Heart right ventricle (tissue), 16 donors: ENCODE data around the gene PTK7. TPM values are rescaled to one million over a fixed set of nuclear protein-coding genes. Genes with fewer than 3 reads are reported as not detected.

Experiments
- ATAC-seq, 8 donors: fragments of 200-7000 bp; cut with Tn5 transposase; one replicate each; pipeline ENCODE4 v1.9.1; 2020; ENCODE audit warnings: mild to moderate bottlenecking in 8 of 8, moderate library complexity in 8 of 8, moderate number of reproducible peaks in 1 of 8
- DNase-seq, 2 donors: peaks; one replicate each; pipeline ENCODE4 v3.0.0-alpha.2; 2020
- H3K27ac ChIP-seq, 10 donors: fragments of 200-600 bp; sonication (generic) in 2 of 10; one replicate each; pipeline versions ENCODE4 v1.5.0 to v1.8.0; 2020 to 2022; ENCODE audit warnings: mild to moderate bottlenecking in 3 of 10
- H3K27me3 ChIP-seq, 7 donors: fragments of 200-600 bp; one replicate each; pipeline ENCODE4 v1.8.0; 2021 to 2022; ENCODE audit warnings: mild to moderate bottlenecking in 2 of 7
- H3K36me3 ChIP-seq, 9 donors: fragments of 200-600 bp; sonication (generic) in 1 of 9; one replicate each; pipeline versions ENCODE4 v1.5.0 to v1.8.0; 2020 to 2022; ENCODE audit warnings: mild to moderate bottlenecking in 2 of 9
- H3K4me1 ChIP-seq, 9 donors: fragments of 200-600 bp; sonication (generic) in 1 of 9; one replicate each; pipeline versions ENCODE4 v1.5.0 to v1.8.0; 2020 to 2022; ENCODE audit warnings: mild to moderate bottlenecking in 4 of 9
- H3K4me3 ChIP-seq, 10 donors: fragments of 200-600 bp; sonication (generic) in 2 of 10; one replicate each; pipeline versions ENCODE4 v1.5.0 to v1.8.0; 2020 to 2022; ENCODE audit warnings: mild to moderate bottlenecking in 7 of 10, moderate library complexity in 2 of 10
- H3K9me3 ChIP-seq, 11 donors: fragments of 200-600 bp in 10 of 11; sonication (generic) in 2 of 11; one replicate each; pipeline versions ENCODE4 v1.5.0 to v1.8.0; 2013 to 2022; ENCODE audit warnings: mild to moderate bottlenecking in 2 of 11, control low read depth in 1 of 11, moderate library complexity in 1 of 11
- WGBS, 2 donors: extraction: QIAGEN DNeasy Blood & Tissue Kit; methylation state at CpG; one replicate each; pipeline ENCODE4 v1.1.7; 2013; ENCODE audit warnings: inconsistent platforms in 1 of 2; 5-methylcytosine and 5-hydroxymethylcytosine counted together
- intact Hi-C, 10 donors: fragments of 100-400 bp; cut with DNase I; formaldehyde crosslinking; loops; one replicate each; pipeline versions ENCODE4 v1.11.1 to v1.14.2; 2022
- polyA plus RNA-seq, 2 donors: library from polyadenylated mRNA; stranded (reverse); fragments of 200-250 nt; gene quantifications; one replicate each; pipeline ENCODE4 v1.2.3, GENCODE V29; 2013
- total RNA-seq, 10 donors: library from RNA; stranded (reverse); fragmentation: NEBNext Ultra II Directional in 3 of 10; extraction: Animal tissue kit (Norgen Biotek cat#: 25700) in 3 of 10; gene quantifications; one replicate each; pipeline versions ENCODE4 v1.2.1 to v1.2.4, GENCODE V29; 2021 to 2023
- TF ChIP-seq, protein P1 (sequence below), 9 donors: fragments of 200-600 bp; sonication (generic) in 2 of 9; IDR thresholded peaks; one replicate each; pipeline versions ENCODE4 v1.5.0 to v1.8.0; 2021 to 2022; ENCODE audit warnings: antibody characterized with exemption in 9 of 9, mild to moderate bottlenecking in 5 of 9, moderate library complexity in 1 of 9
- donor health status: Arrhythmogenic right ventricular cardiomyopathy.
- donor health status: ischemic (EF 13 %, LVEDD 7.1; RV severe dilation, severe dysfunction).
- donor health status: healthy with polysubstance abuse.
- donor health status: DM: no; HTN: yes; CAD: no.
- donor health status: DM: no; HTN: no; CAD: no.
- donor health status: ischemic (EF 25% LVEDD 6.9; RV normal size, moderate dysfunction).
- donor health status: ischemic (EF 25% LVEDD 5.7; RV mildly dilated, moderate dysfunction).
- donor health status: healthy.
- donor health status: DM: yes; HTN: yes; CAD: no.
- donor health status: Ischemic cardiomyopathy.
- donor health status: ischemic (EF 35%, LVEDD 5.7; RV mildly dilated, moderate dysfunction).
- donor health status: nonischemic (EF 11% LVEDD 7.7; RV severe dilation, severe dysfunction).
- donor health status: DM: yes; HTN: yes; CAD: no.
- donor health status: PGD.
- donor health status: ischemic (EF 29% LVEDD 5.4; RV normal size, mild dysfunction).
- donor health status: nonischemic (EF 23%, LVEDD 6.1; RV moderate dilation, normal function).

The PTK7 gene
- total and polyA plus RNA-seq, 12 donors = 0.80 to 6.3 (median 2.2) TPM

DNA sequence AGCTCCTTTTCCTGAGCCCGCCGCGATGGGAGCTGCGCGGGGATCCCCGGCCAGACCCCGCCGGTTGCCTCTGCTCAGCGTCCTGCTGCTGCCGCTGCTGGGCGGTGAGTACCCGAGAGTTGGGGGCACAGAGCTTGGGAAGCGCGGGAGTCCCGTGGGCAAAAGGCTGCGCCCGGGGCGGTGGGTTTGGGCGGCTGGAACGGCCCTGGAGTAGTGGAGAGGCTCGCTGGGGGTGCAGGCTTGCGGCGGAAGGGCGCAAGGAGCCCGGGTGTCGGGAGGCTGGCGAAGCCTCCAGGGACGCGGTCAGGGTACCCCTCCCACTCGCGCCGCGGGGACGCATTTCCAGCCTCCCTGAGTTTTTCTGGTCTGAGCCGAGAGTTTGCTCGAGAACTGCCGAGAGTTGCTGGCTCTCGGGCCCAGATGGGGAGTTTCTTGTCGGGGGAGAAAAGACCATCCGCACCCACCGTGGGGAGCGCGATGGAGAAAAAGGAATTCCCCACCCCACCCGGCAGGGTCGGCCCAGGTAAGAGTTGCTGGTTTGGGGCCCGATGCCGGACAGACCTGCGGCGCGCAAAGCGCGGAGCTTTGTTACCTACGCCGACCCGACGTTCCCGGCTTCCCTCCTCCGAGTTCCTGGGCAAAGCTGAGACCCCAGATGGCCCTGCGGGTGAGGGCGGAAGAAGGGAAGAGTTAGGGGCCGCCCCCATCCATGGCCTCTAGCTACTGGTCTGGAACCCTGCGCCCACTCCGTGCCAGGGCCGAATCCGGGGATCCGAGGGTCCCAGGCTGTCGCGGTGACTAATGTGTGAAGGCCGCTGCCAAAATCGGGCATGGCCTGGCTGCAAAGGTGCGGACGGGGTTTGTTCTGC is 584 bp downstream of the PTK7 start:
- TF ChIP-seq, protein P1, sequence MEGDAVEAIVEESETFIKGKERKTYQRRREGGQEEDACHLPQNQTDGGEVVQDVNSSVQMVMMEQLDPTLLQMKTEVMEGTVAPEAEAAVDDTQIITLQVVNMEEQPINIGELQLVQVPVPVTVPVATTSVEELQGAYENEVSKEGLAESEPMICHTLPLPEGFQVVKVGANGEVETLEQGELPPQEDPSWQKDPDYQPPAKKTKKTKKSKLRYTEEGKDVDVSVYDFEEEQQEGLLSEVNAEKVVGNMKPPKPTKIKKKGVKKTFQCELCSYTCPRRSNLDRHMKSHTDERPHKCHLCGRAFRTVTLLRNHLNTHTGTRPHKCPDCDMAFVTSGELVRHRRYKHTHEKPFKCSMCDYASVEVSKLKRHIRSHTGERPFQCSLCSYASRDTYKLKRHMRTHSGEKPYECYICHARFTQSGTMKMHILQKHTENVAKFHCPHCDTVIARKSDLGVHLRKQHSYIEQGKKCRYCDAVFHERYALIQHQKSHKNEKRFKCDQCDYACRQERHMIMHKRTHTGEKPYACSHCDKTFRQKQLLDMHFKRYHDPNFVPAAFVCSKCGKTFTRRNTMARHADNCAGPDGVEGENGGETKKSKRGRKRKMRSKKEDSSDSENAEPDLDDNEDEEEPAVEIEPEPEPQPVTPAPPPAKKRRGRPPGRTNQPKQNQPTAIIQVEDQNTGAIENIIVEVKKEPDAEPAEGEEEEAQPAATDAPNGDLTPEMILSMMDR (IDR thresholded peaks at IDR 0.05) = no peak
- intact Hi-C loops = loop anchor here in 2 of 10 donors (5.0 to 10.0 kb wide), 2 partner anchors 58 to 494 kb away; no protein-coding TSS in a partner anchor
- peak in 5 of 8 donors; percentile 13 to 41 (median 28) for ATAC-seq

DNA sequence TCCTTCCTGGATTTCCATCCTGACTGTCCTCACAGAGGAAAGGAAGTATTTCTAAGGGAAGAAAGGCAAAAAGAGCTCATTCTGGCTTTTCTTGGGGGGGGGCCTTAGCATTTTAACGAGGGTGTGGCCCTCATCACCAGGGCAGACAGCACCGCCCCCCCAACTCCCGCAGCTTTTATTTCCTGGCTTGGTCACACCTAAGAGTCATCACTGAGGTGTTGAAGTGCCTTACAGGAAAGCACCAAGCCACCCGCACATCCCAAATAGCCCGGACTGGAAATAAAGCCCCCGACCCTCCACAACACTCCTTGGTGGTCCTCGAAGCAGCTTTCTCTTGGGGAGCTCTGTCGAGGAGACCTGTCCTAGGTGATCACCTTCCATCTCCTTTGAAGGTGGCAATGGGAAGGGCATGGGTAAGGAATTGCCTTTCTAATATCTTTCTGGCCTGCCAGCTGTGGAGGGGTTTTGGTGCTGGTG is 1.3 kb downstream of the PTK7 start:
- Histone ChIP-seq H3K4me1 (peaks cover 3 to 18% (median 10%) of the 10 kb centered on the region in 9 donors), H3K4me3 (peak overlapping the region in 8 of 10 donors; percentile 28 to 82 (median 60)), H3K9me3 (no peaks in the 10 kb centered on the region), H3K36me3 (peaks cover 0 to 27% (median 13%) of the 10 kb centered on the region in 9 donors), H3K27me3 (peaks cover 0 to 18% (median 15%) of the 10 kb centered on the region in 7 donors), H3K27ac (no peak overlapping the region)
- DNase-seq = no peak
- intact Hi-C loops = loop anchor here in 2 of 10 donors (5.0 to 10.0 kb wide), 2 partner anchors 57 to 495 kb away; no protein-coding TSS in a partner anchor
- TF ChIP-seq, protein P1 (IDR thresholded peaks at IDR 0.05) = no peak
- no peak for ATAC-seq
- WGBS, 2 donors = 40 to 45% methylated on average over 8 of the region's 8 CpGs

More for the DNA sequence above, 584 bp downstream of the PTK7 start:
- Histone ChIP-seq H3K27me3 (peaks cover 0 to 18% (median 15%) of the 10 kb centered on the region in 7 donors), H3K36me3 (peaks cover 0 to 34% (median 18%) of the 10 kb centered on the region in 9 donors), H3K4me1 (peaks cover 3 to 18% (median 10%) of the 10 kb centered on the region in 9 donors), H3K4me3 (peak overlapping the region; percentile 28 to 82 (median 58)), H3K27ac (peak overlapping the region in 2 of 10 donors; percentile 5 to 36), H3K9me3 (no peaks in the 10 kb centered on the region)
- DNase-seq = no peak
- 1 to 2% methylated on average over 70 to 72 of the region's 72 CpGs for WGBS, 2 donors

DNA sequence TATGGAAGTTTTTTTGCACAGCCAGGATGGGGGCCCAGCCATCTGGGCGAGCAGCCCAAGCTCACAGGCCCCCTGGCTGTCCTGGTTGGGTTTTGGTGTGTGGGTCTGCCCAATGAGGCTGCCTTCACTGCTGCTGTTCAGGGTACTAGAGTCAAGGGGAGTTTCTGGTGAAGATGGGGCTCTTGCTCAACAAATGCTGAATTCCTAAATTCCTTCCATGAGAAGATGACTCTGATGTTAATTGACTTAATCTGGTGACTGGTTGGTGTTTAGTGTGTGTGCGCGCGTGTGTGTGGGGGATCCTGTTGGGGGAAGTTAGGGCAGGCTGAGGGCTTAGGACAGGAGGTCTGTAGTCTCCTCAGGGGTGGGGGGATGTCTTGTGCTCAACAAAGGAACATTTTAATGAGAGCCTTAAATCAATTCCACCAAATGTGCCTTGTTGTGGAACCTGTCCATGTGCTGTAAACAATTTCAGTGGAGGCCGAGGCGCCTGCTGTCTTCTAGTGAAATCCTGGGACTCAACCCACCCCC is 1.9 kb downstream of the PTK7 start:
- TF ChIP-seq, protein P1 (IDR thresholded peaks at IDR 0.05) = no peak
- Histone ChIP-seq H3K9me3 (no peaks in the 10 kb centered on the region), H3K27me3 (peaks cover 0 to 18% (median 15%) of the 10 kb centered on the region in 7 donors), H3K36me3 (peaks cover 0 to 20% (median 7%) of the 10 kb centered on the region in 9 donors), H3K4me3 (no peak overlapping the region), H3K4me1 (peaks cover 3 to 18% (median 10%) of the 10 kb centered on the region in 9 donors), H3K27ac (no peak overlapping the region)
- no peak for DNase-seq
- no peak for ATAC-seq
- intact Hi-C loops = loop anchor here in 2 of 10 donors (5.0 to 10.0 kb wide), 2 partner anchors 57 to 496 kb away; no protein-coding TSS in a partner anchor
- 94% methylated on average over 6 of the region's 6 CpGs for WGBS, 2 donors

DNA sequence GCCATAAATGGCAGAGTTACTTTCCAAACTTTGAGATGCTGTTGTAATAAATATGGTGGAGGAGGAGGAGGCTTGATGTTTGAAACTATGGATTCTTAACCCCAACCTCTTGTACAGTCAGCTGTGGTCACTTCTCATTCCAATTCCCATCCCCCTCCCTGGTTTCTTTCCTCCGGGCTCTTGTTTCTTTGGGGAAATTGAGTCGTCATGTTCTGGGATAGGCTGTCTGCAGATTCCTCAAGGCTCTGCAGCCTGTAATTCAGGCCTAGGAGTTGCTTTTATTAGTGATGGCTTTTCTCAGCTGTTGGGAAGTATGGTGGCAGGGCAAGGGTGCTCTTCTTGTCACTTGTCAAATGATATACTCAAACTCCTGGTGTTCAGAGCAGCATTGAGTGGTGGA is 2.6 kb downstream of the PTK7 start:
- no peaks in the 10 kb centered on the region for H3K9me3 ChIP-seq
- H3K4me3 ChIP-seq = no peak overlapping the region
- 85 to 95% methylated on average over 2 of the region's 2 CpGs for WGBS, 2 donors
- peaks cover 0 to 14% (median under 1%) of the 10 kb centered on the region in 9 donors for H3K36me3 ChIP-seq
- H3K4me1 ChIP-seq = peaks cover 3 to 18% (median 10%) of the 10 kb centered on the region in 9 donors
- H3K27me3 ChIP-seq = peaks cover 0 to 18% (median 15%) of the 10 kb centered on the region in 7 donors
- no peak overlapping the region for H3K27ac ChIP-seq
- DNase-seq = no peak
- intact Hi-C loops = loop anchor here in 2 of 10 donors (5.0 to 10.0 kb wide), 2 partner anchors 56 to 496 kb away; no protein-coding TSS in a partner anchor
- ATAC-seq = no peak
- TF ChIP-seq, protein P1 (IDR thresholded peaks at IDR 0.05) = no peak
